HG03439 (cell line): Measurements from ENCODE around the gene DNAJC6.
"Not testable (repeated sequence)": the region's sequence is repeated elsewhere in the genome, so short reads cannot be mapped to it uniquely, and the experiment has no call there.

ENCODE experiments used
- ATAC-seq: cut with Tn5 transposase; IDR thresholded peaks from one replicate; pipeline ENCODE4 v1.9.1; 2021; ENCODE audit warnings: mild to moderate bottlenecking, moderate library complexity; ENCODE audit not compliant: unreplicated experiment

Gene DNAJC6

DNA sequence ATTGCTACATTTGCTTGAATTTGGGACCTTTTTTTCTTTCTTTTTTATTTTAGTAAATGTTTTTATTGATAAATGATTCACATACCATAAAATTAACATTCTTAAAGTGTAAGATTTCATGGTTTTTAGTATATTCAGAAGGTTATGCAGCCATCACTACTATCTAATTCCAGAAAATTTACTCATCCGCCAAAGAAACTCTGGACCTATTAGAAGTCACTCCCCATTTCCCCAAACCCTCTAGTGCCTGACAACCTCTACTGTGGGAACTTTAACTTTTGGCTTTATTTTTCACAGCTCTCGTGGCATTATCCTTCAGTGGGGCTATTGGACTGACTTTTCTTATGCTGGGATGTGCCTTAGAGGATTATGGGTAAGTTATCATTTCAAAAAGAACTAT lies 115.7 kb downstream of the DNAJC6 start:
- ATAC-seq: no peak

DNA sequence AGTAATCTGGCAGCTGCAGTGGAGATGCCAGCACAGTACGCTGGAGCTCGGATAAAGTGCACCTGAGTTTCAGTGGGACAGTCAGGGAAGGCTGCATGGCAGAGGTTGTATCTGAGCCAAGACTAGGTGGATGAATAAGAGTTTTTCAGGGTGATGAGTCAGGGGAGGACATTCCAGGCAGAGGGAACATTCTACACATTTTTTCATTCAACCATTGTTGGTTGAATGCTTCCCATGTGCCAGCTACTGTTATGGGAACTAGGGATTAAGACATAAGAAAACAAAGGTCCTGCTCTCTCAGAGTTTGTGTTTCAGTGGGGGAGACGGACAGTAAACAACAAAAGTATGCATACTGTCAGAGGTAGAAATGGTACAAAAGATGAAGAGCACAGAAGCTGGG lies 116.4 kb downstream of the DNAJC6 start:
- ATAC-seq: no peak

DNA sequence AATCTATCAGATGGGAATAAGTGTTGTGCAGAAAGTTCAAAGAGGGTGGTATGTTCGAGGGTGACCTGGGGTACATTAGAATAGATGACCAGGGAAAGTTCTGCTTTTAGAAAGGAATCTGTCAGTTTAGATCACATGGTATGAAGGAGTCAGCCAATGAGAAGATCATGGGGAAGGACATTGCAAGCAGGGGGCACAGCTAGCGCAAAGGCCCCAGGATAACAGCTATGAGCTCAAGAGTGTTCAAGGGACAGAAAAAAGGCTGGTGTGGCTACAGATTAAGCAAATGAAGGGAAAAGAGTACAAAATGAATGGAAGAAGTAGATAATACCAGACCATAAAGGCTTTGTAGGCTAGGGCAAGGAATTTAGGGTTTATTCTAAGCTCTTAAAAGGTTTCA lies 119.7 kb downstream of the DNAJC6 start:
- no peak for ATAC-seq

DNA sequence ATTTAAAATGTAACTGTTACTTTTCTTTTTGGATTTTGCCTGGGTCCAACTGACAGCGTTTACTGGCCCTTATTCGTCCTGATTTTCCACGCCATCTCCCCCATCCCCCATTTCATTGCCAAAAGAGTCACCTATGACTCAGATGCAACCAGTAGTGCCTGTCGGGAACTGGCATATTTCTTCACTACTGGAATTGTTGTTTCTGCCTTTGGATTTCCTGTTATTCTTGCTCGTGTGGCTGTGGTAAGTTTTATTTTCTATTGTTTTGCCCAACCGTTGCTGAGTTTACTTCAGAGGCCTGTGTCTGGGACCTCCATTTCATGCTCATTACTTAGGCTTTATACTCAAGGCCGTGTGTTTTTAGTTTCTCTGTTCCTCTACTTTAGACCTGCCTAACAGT lies 120.5 kb downstream of the DNAJC6 start:
- ATAC-seq: no peak

DNA sequence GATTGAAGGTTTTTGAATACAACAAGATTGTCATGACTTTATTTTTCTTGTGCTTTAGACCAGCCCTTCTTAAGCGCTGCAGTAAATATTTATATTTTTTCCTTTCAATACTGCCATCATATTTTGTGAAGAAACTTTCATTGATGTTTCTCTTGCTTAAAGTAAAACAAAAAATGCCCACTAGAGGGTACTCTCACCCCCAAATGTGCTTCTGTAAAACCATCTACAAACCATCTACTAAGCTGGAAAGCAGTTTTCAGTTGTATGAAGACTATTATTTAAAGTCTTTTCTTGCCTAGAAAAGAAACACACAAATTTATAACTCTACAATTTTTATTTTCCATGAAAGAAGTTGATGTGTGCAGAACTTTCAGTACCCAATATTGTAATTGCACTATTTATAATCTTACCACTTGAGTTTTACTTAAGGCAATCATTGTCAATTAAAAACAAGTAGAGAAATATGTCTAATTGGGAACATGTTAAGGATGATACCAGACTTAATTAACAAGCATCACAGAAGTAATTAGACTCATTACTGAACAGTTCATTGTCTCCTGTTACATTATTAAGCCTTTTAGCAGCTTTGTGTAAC lies 121.9 kb downstream of the DNAJC6 start:
- ATAC-seq: no peak

DNA sequence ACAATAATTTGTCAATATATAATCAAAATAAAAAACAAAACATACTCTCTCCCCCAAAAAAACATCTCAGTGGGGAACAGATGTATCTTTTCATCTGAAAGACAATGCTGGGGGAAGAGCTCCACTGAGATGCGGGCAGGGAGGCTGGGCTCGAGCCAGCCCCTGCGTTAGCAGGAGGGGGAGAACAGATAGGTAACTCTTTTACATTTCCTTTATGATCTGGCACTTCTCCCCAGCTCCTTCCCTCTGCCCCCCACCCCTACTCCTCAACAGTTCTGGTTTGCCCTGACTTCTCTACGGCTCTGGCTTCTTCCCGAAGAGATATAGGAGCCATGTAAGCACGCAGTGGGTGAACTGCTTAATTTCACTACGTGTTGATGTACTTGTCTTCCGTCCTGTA lies 123.6 kb downstream of the DNAJC6 start:
- no peak for ATAC-seq

DNA sequence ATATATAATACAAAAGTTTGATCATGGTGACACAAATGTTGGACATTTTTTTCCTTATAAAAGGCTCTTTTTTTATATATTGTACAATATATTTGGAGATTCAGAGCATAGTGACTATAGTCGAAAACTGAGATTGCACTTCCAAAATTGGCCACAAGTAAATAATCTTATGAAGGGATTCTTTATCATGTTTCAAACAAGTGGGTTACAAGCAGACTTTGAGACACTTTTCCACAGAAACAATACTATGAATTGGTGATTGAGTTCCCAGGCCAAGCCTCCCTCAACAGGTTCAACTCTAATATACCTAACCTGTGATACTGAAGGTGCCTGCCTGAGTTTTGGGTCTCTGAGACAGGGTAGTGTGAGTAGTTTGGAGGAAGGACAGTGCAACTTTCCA lies 124.9 kb downstream of the DNAJC6 start:
- ATAC-seq: no peak

DNA sequence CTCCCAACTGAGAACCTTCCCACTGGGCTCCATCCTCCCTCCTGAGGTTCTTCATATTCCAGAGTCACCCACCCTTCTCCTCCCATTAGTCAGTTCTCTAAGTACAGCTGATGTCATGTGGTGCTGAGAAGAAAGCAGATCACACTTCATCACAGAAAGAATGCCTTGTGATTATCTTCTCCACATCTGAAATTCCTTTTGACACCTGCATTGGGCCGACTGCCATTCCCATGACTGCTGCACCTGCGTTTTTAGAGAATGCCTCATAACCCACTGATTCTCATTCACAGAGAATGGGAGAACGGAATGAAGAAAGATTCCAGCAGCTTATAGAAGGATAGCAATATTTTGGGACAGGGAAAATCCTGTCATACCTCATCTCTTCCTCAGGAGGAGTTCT lies 125.4 kb downstream of the DNAJC6 start:
- ATAC-seq: no peak

DNA sequence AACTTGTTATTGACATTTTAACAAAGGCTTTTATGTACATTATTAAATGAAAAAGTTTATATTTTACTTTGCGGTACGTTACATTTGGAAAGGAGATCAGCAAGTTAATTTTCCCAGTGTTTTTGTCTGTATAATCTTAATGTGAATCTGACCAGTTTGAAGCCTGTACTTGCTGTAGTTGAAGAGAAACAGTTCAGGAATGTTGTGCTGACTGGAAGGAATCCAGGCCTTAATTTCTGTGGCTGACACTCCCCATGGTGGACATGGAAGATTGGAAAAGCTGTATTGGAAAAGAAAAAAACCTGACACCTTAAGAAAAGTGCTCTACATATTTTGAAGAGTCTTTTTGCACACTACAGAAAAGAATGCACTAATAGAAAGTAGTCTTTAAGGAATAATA lies 126.6 kb downstream of the DNAJC6 start:
- ATAC-seq: no peak

DNA sequence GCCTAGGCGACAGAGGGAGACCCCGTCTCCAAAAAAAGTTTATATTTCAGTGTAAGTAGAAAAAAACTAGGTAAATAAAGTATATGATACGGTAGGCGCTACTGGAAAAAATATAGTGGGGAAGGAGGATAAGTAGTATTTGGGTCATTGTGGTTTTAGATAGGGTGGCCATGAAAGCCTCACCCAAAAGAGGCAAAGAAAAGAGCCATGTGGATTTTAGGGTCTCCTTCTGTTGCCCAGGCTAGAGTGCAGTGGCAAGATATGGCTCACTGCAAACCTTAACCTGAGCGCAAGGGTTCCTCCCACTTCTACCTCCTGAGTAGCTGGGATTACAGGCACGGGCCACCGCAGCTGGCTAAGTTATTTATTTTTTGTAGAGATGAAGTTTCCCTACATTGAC lies 128.3 kb downstream of the DNAJC6 start:
- no peak for ATAC-seq

DNA sequence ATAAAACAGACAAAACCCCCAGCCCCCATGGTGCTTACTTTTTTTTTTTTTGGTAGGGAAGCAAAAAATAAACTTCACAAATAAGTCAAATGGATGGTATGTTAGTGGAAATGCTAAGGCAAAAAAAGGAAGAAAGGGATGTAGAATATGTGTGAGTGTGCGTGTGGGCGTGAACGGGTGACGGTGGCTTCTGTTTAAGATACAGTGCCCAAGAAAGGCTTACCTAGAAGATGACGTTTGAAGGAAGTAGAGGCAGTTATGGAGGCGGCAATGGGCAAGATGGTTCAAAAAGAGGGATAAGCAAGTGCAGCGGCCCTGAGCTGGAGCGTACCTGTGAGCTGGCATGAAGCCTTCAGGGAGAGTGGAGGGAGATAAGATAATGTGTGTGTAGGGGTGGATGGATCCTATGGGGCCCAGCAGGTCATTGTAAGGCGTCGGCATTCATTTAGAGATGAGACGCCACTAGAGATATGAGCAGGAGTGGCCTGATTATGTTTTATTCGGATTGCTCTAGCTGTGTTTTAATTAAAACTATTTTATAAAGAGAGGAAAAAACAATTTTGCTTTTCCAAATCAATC lies 131.1 kb downstream of the DNAJC6 start:
- ATAC-seq: no peak

DNA sequence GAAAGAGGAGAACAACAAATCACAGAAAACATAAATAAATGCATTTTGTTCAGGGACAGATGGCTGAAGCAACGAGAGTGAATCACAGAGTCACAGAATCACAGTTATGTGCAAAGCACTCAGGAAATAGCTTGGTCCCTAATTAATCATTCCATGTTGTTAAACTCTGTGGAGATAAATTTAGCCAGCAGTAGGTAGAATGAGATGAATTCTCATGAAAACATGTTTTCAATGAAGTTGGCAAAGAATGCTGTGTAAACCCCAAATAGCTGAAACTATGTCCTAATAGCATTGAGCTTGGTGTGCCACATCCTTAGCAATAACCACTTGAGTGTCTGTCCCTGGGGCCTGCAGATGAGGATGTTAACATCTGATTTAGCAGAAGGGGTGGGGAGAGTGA lies 131.6 kb downstream of the DNAJC6 start:
- ATAC-seq: no peak

DNA sequence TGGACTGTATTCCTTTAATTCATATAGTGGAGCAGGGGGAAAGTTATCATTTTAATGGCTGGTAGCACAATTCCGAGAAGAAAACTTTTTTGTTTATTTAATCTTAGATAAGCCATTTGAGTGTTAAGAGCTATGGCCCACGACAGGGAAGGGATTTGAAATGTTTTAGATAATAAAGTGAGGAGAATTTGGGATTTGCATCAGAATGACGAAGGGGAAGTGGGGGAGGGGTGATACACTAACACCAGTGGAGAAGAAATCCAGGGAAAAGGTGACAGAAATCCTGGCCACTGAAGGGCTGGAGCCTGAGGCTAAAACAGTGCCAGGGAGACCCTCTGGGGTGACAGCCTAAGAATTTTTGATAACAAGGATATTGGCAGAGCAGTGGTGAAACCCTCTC lies 132.1 kb downstream of the DNAJC6 start:
- no peak for ATAC-seq

DNA sequence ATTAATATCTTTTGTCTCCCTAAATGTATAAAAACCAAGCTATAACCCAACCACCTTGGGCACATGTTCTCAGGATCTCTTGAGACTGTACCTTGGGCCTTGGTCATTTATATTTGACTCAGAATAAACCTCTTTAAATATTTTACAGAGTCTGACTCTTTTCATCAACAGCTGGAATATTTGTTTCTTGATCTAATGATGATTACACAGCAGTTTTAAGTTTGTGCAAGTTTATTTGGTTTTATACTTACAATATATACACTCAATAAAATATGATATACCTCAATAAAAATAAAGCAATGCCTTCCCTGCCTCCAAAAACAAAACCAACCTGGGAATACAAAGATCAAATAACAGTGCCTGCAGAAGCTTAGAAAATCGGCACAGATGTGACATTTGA lies 133.1 kb downstream of the DNAJC6 start:
- no peak for ATAC-seq

DNA sequence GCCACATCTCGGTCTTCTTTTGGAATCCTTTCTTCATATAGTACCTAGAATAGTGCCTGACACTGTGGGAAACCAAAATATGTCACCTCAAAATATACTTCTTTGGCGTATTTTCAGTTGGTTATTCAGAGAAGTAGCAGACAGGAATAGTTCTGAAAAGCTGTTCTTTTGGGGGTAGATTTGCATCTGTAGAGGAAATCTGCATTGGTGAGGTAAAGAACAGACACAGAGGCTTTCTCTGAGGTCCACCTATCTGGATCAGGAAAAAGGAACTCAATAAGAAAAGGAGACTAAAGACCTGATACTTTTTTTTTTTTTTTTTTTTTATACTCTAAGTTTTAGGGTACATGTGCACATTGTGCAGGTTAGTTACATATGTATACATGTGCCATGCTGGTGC lies 134.3 kb downstream of the DNAJC6 start:
- no peak for ATAC-seq

DNA sequence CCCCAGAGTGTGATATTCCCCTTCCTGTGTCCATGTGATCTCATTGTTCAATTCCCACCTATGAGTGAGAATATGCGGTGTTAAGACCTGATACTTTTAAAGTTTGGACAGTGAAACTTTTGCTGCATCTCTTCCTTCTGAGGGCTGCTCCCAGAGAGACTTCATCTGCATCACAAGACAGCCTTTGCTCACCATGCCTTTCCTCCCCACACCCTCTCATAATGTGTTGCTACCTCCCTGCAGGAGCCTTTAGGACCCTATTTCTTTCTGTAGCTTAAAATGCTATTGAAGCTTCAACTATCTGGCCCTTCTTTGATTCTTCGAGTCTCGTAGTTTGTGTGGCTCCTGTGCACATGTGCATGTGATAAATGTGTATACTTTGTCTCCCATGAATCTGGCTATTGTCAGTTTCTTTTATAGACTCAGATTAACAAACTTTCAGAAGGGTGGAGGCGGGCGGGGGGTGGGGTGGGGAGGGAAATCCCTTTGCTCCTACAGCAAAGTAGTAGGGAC lies 134.8 kb downstream of the DNAJC6 start:
- no peak for ATAC-seq

DNA sequence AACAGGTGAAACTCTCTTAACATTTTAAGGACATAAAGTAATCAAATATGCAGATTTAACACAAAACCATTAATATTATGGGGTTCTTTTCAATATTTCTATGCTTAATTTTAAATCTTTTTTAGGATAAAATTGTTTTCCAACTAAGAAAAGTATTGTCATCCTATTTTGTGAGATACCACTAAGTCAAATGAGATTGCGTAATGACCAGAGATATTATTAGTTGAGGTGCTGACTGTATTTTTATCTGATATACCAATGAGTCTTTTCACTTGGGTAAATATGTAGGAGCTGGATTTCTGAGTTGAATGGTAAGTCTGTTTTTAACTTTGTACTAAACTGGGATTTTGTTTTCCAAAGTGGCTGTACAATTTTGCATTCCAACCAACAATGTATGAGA lies 136.5 kb downstream of the DNAJC6 start:
- no peak for ATAC-seq

DNA sequence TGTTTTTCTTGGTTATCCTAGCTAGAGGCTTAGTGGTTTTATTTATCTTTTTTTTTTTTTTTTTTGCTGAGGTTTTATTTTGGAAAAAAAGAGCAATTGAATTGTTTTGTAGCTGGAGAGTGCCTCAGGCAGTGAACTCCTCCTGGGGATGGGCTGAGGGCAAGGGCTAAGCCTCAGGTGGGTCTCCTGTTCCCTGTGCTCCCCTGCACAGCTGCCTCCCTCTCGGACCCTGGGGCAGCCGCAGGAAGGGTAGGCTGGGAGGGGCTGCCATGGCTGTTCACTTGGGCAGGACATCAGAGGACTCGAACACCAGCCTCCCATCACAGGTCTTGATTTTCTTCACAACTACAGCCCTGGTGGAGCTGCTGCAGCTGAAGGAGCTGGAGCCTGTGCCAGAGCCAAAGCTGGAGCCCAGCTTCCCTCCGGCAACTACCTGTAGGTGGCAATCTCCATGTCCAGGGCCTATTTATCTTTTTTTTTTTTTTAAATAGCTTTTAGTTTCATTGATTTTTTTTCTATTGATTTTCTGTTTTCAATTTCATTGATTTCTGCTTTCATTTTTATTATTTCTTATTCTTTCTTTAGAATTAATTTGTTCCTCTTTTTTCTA lies 140.0 kb downstream of the DNAJC6 start:
- ATAC-seq: no peak

DNA sequence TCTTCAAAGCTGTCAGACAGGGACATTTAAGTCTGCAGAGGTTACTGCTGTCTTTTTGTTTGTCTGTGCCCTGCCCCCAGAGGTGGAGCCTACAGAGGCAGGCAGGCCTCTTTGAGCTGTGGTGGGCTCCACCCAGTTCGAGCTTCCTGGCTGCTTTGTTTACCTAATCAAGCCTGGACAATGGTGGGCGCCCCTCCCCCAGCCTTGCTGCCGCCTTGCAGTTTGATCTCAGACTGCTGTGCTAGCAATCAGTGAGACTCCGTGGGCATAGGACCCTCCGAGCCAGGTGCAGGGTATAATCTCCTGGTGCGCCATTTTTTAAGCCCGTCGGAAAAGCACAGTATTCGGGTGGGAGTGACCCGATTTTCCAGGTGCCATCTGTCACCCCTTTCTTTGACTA lies 146.3 kb downstream of the DNAJC6 start:
- not testable (repeated sequence) for ATAC-seq

DNA sequence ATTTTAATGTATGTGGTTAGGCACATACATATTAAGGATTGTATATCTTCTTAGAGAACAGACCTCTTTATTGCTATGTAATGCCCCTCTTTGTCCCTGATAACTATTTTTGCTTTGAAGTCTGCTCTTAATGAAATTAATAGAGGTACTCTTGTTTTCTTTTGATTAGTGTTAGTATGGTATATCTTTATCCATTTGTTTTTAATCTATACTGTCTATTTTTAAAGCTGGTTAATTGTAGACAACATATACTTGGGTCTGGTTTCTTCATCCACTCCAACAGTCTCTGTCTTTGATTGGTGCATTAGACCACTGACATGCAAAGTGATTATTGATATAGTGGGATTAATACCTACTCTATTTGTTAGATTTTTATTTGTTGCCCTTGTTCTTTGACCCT lies 147.1 kb downstream of the DNAJC6 start:
- no peak for ATAC-seq

DNA sequence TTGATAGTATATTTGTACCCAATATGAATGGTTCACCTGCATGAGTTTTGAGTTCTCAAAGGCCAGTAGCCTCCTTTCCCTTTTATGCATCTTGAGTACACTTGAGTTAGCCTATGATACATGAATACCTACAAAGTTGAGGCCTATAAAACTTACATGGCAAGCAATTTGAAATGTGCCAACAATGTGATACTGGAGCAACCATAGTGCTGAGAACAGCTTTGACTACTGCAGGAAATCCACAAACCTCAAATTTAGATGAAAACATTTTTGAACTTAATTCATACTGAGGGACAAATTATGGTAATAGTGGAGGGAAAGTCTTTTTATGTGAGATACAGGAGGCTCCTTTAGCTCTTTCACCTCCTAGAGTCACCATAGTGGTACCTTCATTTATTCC lies 148.5 kb downstream of the DNAJC6 start:
- ATAC-seq: no peak

DNA sequence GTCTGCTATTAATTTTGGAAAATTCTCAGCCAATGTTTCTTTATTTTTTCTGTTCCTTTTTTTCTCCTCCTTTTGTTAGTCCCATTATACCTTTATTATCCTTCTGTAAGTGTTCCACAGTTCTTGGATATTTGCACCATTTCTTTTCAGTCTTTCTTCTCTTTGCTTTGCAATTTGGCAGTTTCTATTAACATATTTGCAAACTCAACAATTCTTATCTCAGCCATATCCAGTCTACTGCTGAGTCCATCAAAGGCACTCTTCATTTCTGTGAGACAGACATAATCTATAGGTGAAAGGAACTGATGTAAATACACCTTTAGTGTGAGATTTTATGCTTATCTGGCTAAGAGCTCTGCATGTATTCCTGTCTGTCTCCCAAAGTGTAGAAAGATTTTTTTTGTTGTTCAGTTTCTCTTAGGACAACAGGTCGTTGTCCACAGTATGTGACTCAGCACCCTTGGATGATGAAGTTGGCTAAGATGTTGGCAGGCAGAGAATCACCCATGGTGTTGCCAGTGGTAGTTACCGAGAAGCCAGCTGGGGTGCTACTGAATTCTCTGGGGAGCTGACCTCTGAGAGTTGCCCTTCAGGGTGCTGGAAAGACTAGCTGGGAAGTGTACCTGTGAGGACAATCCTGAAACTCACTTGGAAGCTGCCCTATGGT lies 149.5 kb downstream of the DNAJC6 start:
- no peak for ATAC-seq
